Type B pancreatic cell (in vitro differentiated cells): Measurements from ENCODE around the gene SCRN1. TPM values are rescaled to one million over a fixed set of nuclear protein-coding genes. Genes with fewer than 3 reads are reported as not detected.

ENCODE experiments used
- DNase-seq: peaks from one replicate; pipeline ENCODE4 v3.0.0; 2021; ENCODE audit warnings: mixed read lengths; ENCODE audit not compliant: unreplicated experiment; ENCODE audit errors: extremely low spot score
- H3K27ac Mint-ChIP-seq: 2 replicates; pipeline ENCODE4 v1.8.0; 2021; ENCODE audit warnings: mild to moderate bottlenecking, mixed read lengths
- H3K27me3 Mint-ChIP-seq: 2 replicates; pipeline ENCODE4 v1.8.0; 2021; ENCODE audit warnings: mixed read lengths
- H3K36me3 Mint-ChIP-seq: 2 replicates; pipeline ENCODE4 v1.8.0; 2021; ENCODE audit warnings: mixed read lengths
- H3K4me1 Mint-ChIP-seq: one replicate; pipeline ENCODE4 v1.8.0; 2021; ENCODE audit warnings: mixed read lengths; ENCODE audit not compliant: unreplicated experiment
- H3K4me3 Mint-ChIP-seq: 2 replicates; pipeline ENCODE4 v1.8.0; 2021; ENCODE audit warnings: mild to moderate bottlenecking, mixed read lengths
- H3K9me3 Mint-ChIP-seq: 2 replicates; pipeline ENCODE4 v1.8.0; 2021; ENCODE audit warnings: mixed read lengths
- total RNA-seq: library from RNA; stranded (reverse); gene quantifications from 2 replicates; pipeline ENCODE4 v1.2.1, GENCODE V29; 2021; ENCODE audit warnings: low replicate concordance
- TF ChIP-seq, protein P1 (sequence below): fragments of 200-600 bp; sonication (generic); conservative IDR thresholded peaks from 2 replicates; pipeline ENCODE4 v1.5.0; 2021; ENCODE audit warnings: antibody characterized with exemption, mild to moderate bottlenecking

SCRN1 gene
- total RNA-seq, 1 donor from 2014 or later = 62.7 TPM

DNA sequence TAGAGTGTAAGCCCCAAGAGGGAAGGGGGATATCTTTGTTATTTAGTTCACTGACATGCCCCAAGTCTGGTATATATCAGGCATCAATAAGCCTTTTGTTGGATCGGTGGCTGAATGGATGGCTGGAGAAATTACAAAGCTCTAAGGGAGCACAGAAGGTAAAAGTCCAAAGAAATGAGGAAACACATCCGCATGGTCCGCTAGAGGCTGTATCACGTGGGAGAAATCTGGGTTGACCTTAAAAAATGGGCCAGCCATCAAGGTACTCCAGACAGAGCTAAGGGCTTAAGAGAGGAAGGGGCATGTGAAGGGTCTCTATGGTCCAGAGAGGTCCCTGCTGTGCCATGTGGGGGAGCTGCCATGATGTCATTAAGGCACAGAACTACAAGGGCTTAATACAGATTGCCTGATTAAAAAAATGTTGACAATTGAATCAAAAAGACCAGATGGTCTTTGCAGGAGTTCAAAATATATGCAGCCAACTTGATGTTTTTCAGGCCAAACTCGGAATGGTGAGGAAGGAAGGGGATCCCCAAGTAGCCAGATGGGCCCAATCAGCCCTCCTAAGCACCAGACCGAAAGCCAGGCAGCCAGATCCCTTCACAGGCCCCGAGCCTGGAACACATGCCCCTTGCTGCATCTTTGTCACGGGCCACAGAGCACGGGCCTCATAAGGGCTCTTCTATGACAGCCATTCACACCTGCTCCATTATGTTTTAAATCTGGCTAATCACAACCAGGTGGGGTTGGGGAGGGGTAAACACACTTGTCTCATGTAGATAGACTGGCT lies 31.9 kb downstream of the SCRN1 start:
- no peak for DNase-seq
- TF ChIP-seq, protein P1, sequence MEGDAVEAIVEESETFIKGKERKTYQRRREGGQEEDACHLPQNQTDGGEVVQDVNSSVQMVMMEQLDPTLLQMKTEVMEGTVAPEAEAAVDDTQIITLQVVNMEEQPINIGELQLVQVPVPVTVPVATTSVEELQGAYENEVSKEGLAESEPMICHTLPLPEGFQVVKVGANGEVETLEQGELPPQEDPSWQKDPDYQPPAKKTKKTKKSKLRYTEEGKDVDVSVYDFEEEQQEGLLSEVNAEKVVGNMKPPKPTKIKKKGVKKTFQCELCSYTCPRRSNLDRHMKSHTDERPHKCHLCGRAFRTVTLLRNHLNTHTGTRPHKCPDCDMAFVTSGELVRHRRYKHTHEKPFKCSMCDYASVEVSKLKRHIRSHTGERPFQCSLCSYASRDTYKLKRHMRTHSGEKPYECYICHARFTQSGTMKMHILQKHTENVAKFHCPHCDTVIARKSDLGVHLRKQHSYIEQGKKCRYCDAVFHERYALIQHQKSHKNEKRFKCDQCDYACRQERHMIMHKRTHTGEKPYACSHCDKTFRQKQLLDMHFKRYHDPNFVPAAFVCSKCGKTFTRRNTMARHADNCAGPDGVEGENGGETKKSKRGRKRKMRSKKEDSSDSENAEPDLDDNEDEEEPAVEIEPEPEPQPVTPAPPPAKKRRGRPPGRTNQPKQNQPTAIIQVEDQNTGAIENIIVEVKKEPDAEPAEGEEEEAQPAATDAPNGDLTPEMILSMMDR = no peak
- no peaks in the 10 kb centered on the region for H3K27me3 Mint-ChIP-seq
- H3K4me1 Mint-ChIP-seq = peaks cover 20% of the 10 kb centered on the region
- no peak overlapping the region for H3K27ac Mint-ChIP-seq
- peaks cover 21% of the 10 kb centered on the region for H3K36me3 Mint-ChIP-seq
- no peaks in the 10 kb centered on the region for H3K9me3 Mint-ChIP-seq
- H3K4me3 Mint-ChIP-seq = no peak overlapping the region

DNA sequence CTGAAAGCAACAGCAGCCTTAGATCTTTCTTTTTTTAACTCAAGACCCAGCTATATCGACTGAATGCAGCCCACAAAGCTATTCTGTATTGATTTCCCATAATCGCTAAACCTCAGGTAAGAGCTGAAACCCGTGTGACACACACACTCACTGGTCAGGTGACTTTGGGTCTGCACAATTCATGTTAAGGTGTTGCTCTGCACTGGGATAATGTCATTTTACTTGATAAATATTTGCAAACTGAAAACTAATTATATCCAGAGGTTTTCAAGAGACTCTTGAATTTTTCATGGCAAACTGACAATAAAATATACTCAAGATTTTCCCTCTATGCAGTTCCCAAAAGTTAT lies 33.1 kb downstream of the SCRN1 start:
- Mint-ChIP-seq H3K4me3 (no peak overlapping the region), H3K36me3 (peaks cover 21% of the 10 kb centered on the region), H3K4me1 (peaks cover 20% of the 10 kb centered on the region), H3K27me3 (no peaks in the 10 kb centered on the region), H3K9me3 (no peaks in the 10 kb centered on the region), H3K27ac (no peak overlapping the region)
- TF ChIP-seq, protein P1 = no peak
- DNase-seq = no peak

DNA sequence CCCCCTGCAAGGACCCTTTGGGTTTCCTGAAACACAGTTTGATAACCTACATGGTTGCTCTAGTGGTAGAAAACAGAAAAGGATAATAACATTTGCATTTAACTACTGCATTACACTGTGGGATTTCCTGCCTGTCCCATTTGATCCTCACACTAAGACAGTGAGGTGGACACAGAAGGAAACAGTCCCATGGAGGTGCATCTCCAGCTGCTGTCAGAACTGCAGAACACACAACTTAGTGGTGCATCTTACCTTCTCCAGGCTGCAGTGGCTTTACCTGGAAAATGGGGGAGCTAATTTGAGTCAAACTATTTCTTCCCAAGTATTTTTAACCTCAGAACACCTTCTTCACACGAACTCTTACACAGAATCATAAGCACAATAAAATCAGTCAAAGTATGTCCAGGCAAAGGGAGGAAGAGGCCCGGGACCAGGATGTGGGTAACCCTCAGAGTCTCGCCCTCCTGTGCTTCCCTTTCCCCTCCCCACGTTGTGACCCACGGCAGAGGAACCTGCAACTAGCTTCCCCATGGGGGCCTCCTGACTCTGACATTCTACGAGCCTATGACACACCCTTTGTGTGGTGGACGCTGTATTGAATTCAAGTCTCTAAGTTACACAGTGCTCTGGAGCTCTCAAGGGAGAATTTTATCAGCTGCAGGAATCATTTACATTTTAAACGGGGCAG lies 33.7 kb downstream of the SCRN1 start:
- Mint-ChIP-seq H3K4me3 (no peak overlapping the region), H3K4me1 (peaks cover 20% of the 10 kb centered on the region), H3K27ac (no peak overlapping the region), H3K9me3 (no peaks in the 10 kb centered on the region), H3K27me3 (no peaks in the 10 kb centered on the region), H3K36me3 (peaks cover 24% of the 10 kb centered on the region)
- no peak for DNase-seq
- TF ChIP-seq, protein P1 = no peak

DNA sequence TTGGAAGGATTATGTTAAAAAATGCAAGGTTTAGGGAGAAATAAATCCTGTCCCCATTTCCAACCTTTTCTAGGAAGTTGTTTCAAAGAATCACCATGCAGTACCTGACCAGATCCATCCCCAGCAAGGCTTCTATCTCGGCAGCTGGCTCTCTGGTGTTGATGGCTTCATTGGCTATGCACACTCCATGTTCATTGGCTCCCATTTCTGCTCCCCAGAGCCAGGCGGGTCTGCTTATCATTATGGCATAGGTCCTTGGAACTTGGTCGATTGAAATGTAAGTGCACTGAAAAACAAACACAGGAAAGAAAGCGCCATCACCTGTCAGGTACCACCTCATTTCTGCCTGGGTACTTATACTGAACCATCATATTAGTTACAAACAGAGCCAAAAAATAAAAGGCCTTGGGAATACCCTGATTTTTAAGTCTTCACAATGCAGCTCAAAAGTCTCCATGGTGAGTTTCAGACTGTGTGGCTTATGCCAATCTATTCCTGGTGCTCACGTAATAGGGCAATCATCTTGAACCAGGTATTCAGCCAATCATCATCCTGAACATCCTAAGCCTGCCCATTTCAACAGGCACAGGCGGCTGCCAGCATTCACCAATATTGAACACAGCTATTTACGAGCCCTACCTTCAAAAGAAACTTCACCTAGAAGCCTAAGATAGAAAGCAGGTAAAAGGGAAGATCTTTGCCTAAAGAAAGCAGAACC lies 34.4 kb downstream of the SCRN1 start:
- H3K27ac Mint-ChIP-seq = no peak overlapping the region
- TF ChIP-seq, protein P1 = no peak
- H3K36me3 Mint-ChIP-seq = peaks cover 24% of the 10 kb centered on the region
- no peak for DNase-seq
- H3K27me3 Mint-ChIP-seq = no peaks in the 10 kb centered on the region
- no peak overlapping the region for H3K4me3 Mint-ChIP-seq
- H3K4me1 Mint-ChIP-seq = peaks cover 20% of the 10 kb centered on the region
- no peaks in the 10 kb centered on the region for H3K9me3 Mint-ChIP-seq

GRCh38 chr7:29953726-29954347 lies 35.8 kb downstream of the SCRN1 start:
- Mint-ChIP-seq H3K9me3 (no peaks in the 10 kb centered on the region), H3K4me1 (peaks cover 18% of the 10 kb centered on the region), H3K27me3 (no peaks in the 10 kb centered on the region), H3K4me3 (no peak overlapping the region), H3K27ac (no peak overlapping the region), H3K36me3 (peaks cover 18% of the 10 kb centered on the region)
- no peak for DNase-seq
- TF ChIP-seq, protein P1 = no peak
